ENCODE results near the gene PGM5. TPM values are rescaled to one million over a fixed set of nuclear protein-coding genes. Genes with fewer than 3 reads are reported as not detected.

The PGM5 gene
- total RNA-seq, 1 experiment from 2014 or later = 4.2 TPM

DNA sequence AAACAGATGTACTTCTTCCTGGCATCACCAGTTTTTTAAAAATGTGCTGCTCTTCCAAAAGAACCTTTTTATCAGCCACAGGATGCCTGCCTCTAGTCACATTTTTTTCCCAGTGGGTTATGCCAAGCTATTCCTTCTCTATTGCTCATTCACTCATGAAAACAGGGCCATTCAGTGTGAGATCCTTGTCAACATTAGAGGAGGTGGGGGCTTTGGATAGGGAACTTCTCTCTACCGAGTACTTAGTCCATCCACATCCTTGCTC, 181.1 kb downstream of the PGM5 start:
- no peaks in the 10 kb centered on the region for H3K9me3 Mint-ChIP-seq (ENCODE audit: unreplicated experiment)
- CTCF ChIA-PET = no interaction called here
- intact Hi-C loops (cut with micrococcal nuclease; ENCODE audit: unreplicated experiment) = no loop called here
- no TSS peak for BruUV-seq (replicated peaks)
- no peaks in the 10 kb centered on the region for H3K27me3 ChIP-seq (replicated peaks; ENCODE audit: control insufficient read depth, insufficient read depth, low read length)
- H3K36me3 ChIP-seq (ENCODE audit: control insufficient read depth, insufficient read depth, low read length) = no peaks in the 10 kb centered on the region
- POLR2A ChIA-PET = no interaction called here
- no peak overlapping the region for H3K27ac Mint-ChIP-seq (ENCODE audit: unreplicated experiment)
- DNase-seq = no peak
- H3K4me3 ChIP-seq (ENCODE audit: low read depth, low read length) = no peak overlapping the region
- no peaks in the 10 kb centered on the region for H3K4me1 ChIP-seq
- no peaks in the 10 kb centered on the region for H3K9me3 ChIP-seq
- no peak overlapping the region for H3K4me3 Mint-ChIP-seq (ENCODE audit: unreplicated experiment)
- no peaks in the 10 kb centered on the region for H3K4me1 Mint-ChIP-seq (ENCODE audit: low read depth, unreplicated experiment)
- TF ChIP-seq, protein P1, sequence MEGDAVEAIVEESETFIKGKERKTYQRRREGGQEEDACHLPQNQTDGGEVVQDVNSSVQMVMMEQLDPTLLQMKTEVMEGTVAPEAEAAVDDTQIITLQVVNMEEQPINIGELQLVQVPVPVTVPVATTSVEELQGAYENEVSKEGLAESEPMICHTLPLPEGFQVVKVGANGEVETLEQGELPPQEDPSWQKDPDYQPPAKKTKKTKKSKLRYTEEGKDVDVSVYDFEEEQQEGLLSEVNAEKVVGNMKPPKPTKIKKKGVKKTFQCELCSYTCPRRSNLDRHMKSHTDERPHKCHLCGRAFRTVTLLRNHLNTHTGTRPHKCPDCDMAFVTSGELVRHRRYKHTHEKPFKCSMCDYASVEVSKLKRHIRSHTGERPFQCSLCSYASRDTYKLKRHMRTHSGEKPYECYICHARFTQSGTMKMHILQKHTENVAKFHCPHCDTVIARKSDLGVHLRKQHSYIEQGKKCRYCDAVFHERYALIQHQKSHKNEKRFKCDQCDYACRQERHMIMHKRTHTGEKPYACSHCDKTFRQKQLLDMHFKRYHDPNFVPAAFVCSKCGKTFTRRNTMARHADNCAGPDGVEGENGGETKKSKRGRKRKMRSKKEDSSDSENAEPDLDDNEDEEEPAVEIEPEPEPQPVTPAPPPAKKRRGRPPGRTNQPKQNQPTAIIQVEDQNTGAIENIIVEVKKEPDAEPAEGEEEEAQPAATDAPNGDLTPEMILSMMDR (IDR thresholded peaks at IDR 0.05; ENCODE audit: insufficient read depth in 1 of 2, low read depth in 1 of 2, low read length in 1 of 2, severe bottlenecking in 1 of 2, unreplicated experiment in 1 of 2) = no peak
- H3K27me3 Mint-ChIP-seq (ENCODE audit: insufficient read depth, unreplicated experiment) = no peaks in the 10 kb centered on the region
- no peaks in the 10 kb centered on the region for H3K36me3 Mint-ChIP-seq (ENCODE audit: insufficient read depth, unreplicated experiment)

DNA sequence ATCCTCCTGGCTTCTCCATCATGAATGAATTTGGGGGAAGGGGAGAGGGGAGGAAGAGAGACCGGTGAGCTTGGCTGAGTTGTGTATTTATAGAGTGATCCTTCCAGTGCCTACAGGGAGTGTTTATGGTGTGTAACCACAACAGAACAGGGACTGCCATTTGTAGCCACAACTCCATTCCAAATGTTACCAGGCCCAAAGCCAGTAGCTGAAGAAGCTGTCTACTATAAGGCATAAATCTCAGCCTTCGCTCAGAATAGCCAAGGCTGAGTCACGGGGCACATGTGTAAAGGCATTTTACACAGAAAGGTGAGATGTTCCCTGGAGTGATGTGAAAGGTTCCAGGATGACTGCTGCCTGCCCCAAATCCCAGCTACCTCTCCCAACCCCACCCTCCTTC, 181.8 kb downstream of the PGM5 start:
- intact Hi-C loops (cut with micrococcal nuclease; ENCODE audit: unreplicated experiment) = no loop called here
- Histone ChIP-seq H3K36me3 (ENCODE audit: control insufficient read depth, insufficient read depth, low read length) (no peaks in the 10 kb centered on the region), H3K27me3 (replicated peaks; ENCODE audit: control insufficient read depth, insufficient read depth, low read length) (no peaks in the 10 kb centered on the region), H3K4me3 (ENCODE audit: low read depth, low read length) (no peak overlapping the region), H3K9me3 (no peaks in the 10 kb centered on the region), H3K4me1 (no peaks in the 10 kb centered on the region)
- no peaks in the 10 kb centered on the region for H3K4me1 Mint-ChIP-seq (ENCODE audit: low read depth, unreplicated experiment)
- TF ChIP-seq, protein P1 (IDR thresholded peaks at IDR 0.05; ENCODE audit: insufficient read depth in 1 of 2, low read depth in 1 of 2, low read length in 1 of 2, severe bottlenecking in 1 of 2, unreplicated experiment in 1 of 2) = no peak
- no peak overlapping the region for H3K27ac Mint-ChIP-seq (ENCODE audit: unreplicated experiment)
- no peaks in the 10 kb centered on the region for H3K27me3 Mint-ChIP-seq (ENCODE audit: insufficient read depth, unreplicated experiment)
- CTCF ChIA-PET = no interaction called here
- POLR2A ChIA-PET = no interaction called here
- no peaks in the 10 kb centered on the region for H3K9me3 Mint-ChIP-seq (ENCODE audit: unreplicated experiment)
- H3K4me3 Mint-ChIP-seq (ENCODE audit: unreplicated experiment) = no peak overlapping the region
- no TSS peak for BruUV-seq (replicated peaks)
- H3K36me3 Mint-ChIP-seq (ENCODE audit: insufficient read depth, unreplicated experiment) = no peaks in the 10 kb centered on the region
- DNase-seq = no peak

DNA sequence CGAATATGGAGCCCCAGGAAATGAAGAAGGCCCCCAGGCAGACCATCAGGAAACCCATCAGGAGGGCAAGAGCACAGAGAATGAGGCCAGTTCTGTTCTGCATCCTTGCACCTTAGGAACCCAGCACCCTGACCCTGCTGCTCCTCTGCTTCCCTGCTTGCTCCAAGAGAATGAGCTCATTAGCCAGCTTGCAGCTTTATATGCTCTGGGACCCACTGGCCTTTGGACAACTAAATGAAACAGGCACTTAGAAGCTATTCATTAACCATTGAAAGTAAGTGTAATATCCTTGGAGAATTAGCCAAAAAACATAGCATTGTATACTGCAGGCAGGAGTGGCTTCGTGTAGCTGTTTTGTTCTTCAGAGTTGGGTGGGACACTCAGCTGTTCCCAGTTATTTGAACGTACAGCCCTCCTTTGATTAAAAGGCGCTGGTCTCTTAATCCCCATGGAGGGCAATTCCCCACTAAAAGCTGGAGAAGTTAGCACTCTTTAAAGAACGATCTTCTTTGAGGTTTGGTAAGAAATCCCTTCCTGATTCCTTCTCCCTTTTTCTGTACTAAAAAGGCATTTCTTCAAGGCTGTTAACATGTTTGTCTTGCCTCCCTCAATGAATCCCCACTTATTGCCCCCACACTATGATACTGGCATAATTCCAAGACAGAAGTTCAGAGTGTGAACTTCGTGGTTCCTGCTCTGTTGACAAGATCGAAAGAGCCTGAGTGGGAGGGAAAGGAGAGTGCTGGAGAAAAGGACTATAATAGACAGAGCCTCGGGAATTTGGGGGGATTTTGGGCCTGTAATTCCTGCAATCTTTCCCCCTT, 184.5 kb downstream of the PGM5 start, which contains the start of gene TMEM252:
Gene TMEM252 (minus strand): TSS at position 172 of the 824 bp plus-strand sequence. CDS start 69 bp downstream, at position 103.
- no peak for DNase-seq
- Mint-ChIP-seq H3K9me3 (ENCODE audit: unreplicated experiment) (no peaks in the 10 kb centered on the region), H3K36me3 (ENCODE audit: insufficient read depth, unreplicated experiment) (no peaks in the 10 kb centered on the region), H3K4me3 (ENCODE audit: unreplicated experiment) (no peak within 1 kb of the TSS), H3K27me3 (ENCODE audit: insufficient read depth, unreplicated experiment) (no peaks in the 10 kb centered on the region), H3K27ac (ENCODE audit: unreplicated experiment) (no peak within 1 kb of the TSS), H3K4me1 (ENCODE audit: low read depth, unreplicated experiment) (no peaks in the 10 kb centered on the region)
- Histone ChIP-seq H3K27me3 (replicated peaks; ENCODE audit: control insufficient read depth, insufficient read depth, low read length) (no peaks in the 10 kb centered on the region), H3K4me1 (no peaks in the 10 kb centered on the region), H3K36me3 (ENCODE audit: control insufficient read depth, insufficient read depth, low read length) (no peaks in the 10 kb centered on the region), H3K4me3 (ENCODE audit: low read depth, low read length) (no peak within 1 kb of the TSS), H3K9me3 (no peaks in the 10 kb centered on the region)
- TF ChIP-seq, protein P1 (IDR thresholded peaks at IDR 0.05; ENCODE audit: insufficient read depth in 1 of 2, low read depth in 1 of 2, low read length in 1 of 2, severe bottlenecking in 1 of 2, unreplicated experiment in 1 of 2) = no peak
- BruUV-seq (replicated peaks) = no TSS peak
- intact Hi-C loops (cut with micrococcal nuclease; ENCODE audit: unreplicated experiment) = no loop called here
- CTCF ChIA-PET = no interaction called here
- POLR2A ChIA-PET = no interaction called here
